WTC11 (cell line): ENCODE results near the gene TOX2.

Source experiments
- ATF2 ChIP-seq: sonication (generic); formaldehyde crosslinking; IDR thresholded peaks from 2 replicates; pipeline ENCODE4 v1.8.1; 2022; ENCODE audit warnings: low read depth, missing genetic modification reagents, borderline replicate concordance
- CTCF ChIP-seq: fragments of 200-600 bp; IDR thresholded peaks from 2 replicates; pipeline ENCODE4 v1.8.0; 2022; ENCODE audit warnings: antibody characterized with exemption
- E2F5 ChIP-seq: sonication (generic); formaldehyde crosslinking; IDR thresholded peaks from 2 replicates; pipeline ENCODE4 v1.8.1; 2022; ENCODE audit warnings: mild to moderate bottlenecking, moderate library complexity, missing genetic modification reagents
- MAX ChIP-seq: sonication (generic); formaldehyde crosslinking; IDR thresholded peaks from 2 replicates; pipeline ENCODE4 v1.8.0; 2022; ENCODE audit warnings: mild to moderate bottlenecking, missing genetic modification reagents
- MYBL2 ChIP-seq: sonication (generic); formaldehyde crosslinking; IDR thresholded peaks from 2 replicates; pipeline ENCODE4 v1.8.1; 2023; ENCODE audit warnings: mild to moderate bottlenecking, moderate library complexity, missing genetic modification reagents
- RELA ChIP-seq: sonication (generic); formaldehyde crosslinking; IDR thresholded peaks from 2 replicates; pipeline ENCODE4 v1.8.1; 2022; ENCODE audit warnings: missing genetic modification reagents, mild to moderate bottlenecking, borderline replicate concordance
- SP1 ChIP-seq: sonication (generic); formaldehyde crosslinking; conservative IDR thresholded peaks from 2 replicates; pipeline ENCODE4 v1.8.1; 2022; ENCODE audit warnings: missing genetic modification reagents
- USF1 ChIP-seq: sonication (generic); formaldehyde crosslinking; IDR thresholded peaks from 2 replicates; pipeline ENCODE4 v1.8.0; 2022; ENCODE audit warnings: mild to moderate bottlenecking, missing genetic modification reagents
- ZNF671 ChIP-seq: fragments of 250-450 bp; sonication (Bioruptor Pico); IDR thresholded peaks from 2 replicates; pipeline ENCODE4 v1.8.0; 2021; ENCODE audit warnings: mild to moderate bottlenecking

- TF ChIP-seq CTCF = no peak
- no peak for TF ChIP-seq MAX (CRISPR knock-in tag)
- no peak for TF ChIP-seq E2F5 (CRISPR knock-in tag)
- TF ChIP-seq MYBL2 = no peak
- TF ChIP-seq ATF2 (CRISPR knock-in tag) = no peak
- no peak for TF ChIP-seq USF1 (CRISPR knock-in tag)
- TF ChIP-seq ZNF671 (CRISPR knock-in tag) = no peak
- TF ChIP-seq RELA (CRISPR knock-in tag) = no peak
- no peak for TF ChIP-seq SP1
These were observed 44.0 kb downstream of the TOX2 start for GRCh38 chr20:43958626-43959025.
